Activated CD4-positive, alpha-beta T cell treated with anti-CD3 and anti-CD28 coated beads, Interleukin-2, amount 10 ng/mL, durations not matched to agents 7 days and 5 days (primary cell): ENCODE results near the gene BTN1A1. TPM values are rescaled to one million over a fixed set of nuclear protein-coding genes. Genes with fewer than 3 reads are reported as not detected.
A peak's percentile ranks its signal among the peaks of the same experiment; 100 is the strongest.

Source experiments
- CTCF ChIA-PET: fragments of 350-600 bp; sonication (Branson Sonifier 250); formaldehyde crosslinking; loops from one replicate; lab custom pipeline; 2021; ENCODE audit warnings: antibody characterized with exemption; lab: Charles Lee
- POLR2A ChIA-PET: fragments of 350-600 bp; sonication (Branson Sonifier 250); formaldehyde crosslinking; loops from one replicate; lab custom pipeline; 2021; ENCODE audit warnings: antibody characterized with exemption; lab: Charles Lee
- DNase-seq: peaks from one replicate; pipeline ENCODE4 v3.0.0-alpha.2; 2020
- H3K27ac Mint-ChIP-seq: one replicate; pipeline ENCODE4 v1.8.0; 2021; ENCODE audit warnings: mild to moderate bottlenecking, moderate library complexity, mixed read lengths
- H3K27me3 Mint-ChIP-seq: one replicate; pipeline ENCODE4 v1.8.0; 2021; ENCODE audit warnings: mixed read lengths
- H3K36me3 Mint-ChIP-seq: one replicate; pipeline ENCODE4 v1.8.0; 2021; ENCODE audit warnings: low read depth, mixed read lengths
- H3K4me1 Mint-ChIP-seq: one replicate; pipeline ENCODE4 v1.8.0; 2021; ENCODE audit warnings: mixed read lengths
- H3K4me3 Mint-ChIP-seq: one replicate; pipeline ENCODE4 v1.8.0; 2021; ENCODE audit warnings: mild to moderate bottlenecking, moderate library complexity, mixed read lengths
- H3K9me3 Mint-ChIP-seq: one replicate; pipeline ENCODE4 v1.8.0; 2021; ENCODE audit warnings: mixed read lengths
- total RNA-seq, 2 experiments: library from RNA; stranded (reverse); gene quantifications; one replicate each; pipeline ENCODE4 v1.2.3, GENCODE V29; 2021

The BTN1A1 gene
- total RNA-seq, 2 experiments from 2014 or later: not detected

GRCh38 chr6:26550250-26550993 lies 50.3 kb downstream of the BTN1A1 start:
- Mint-ChIP-seq H3K4me1 (peaks cover 17% of the 10 kb centered on the region), H3K27ac (peak overlapping the region; percentile 83), H3K9me3 (no peaks in the 10 kb centered on the region), H3K36me3 (peaks cover 15% of the 10 kb centered on the region), H3K27me3 (no peaks in the 10 kb centered on the region), H3K4me3 (peak overlapping the region; percentile 82)
- CTCF ChIA-PET: interaction anchor here (0.6 to 2.8 kb wide), 6 partner anchors 13 to 259 kb away, joined by 3 to 9 read pairs (median 6); partner anchors contain the start of gene HMGN4
- DNase-seq: peak; percentile 43
- POLR2A ChIA-PET: no interaction called here

- Mint-ChIP-seq H3K27ac (no peak overlapping the region), H3K4me3 (no peak overlapping the region), H3K36me3 (no peaks in the 10 kb centered on the region), H3K27me3 (peaks cover 3% of the 10 kb centered on the region), H3K4me1 (peaks cover 24% of the 10 kb centered on the region), H3K9me3 (no peaks in the 10 kb centered on the region)
- POLR2A ChIA-PET: interaction anchor here (1.5 kb wide), 1 partner anchor 17 kb away, joined by 7 read pairs; no protein-coding TSS in a partner anchor
- DNase-seq: no peak
- CTCF ChIA-PET: interaction anchor here (0.9 to 2.8 kb wide), 10 partner anchors 10 to 243 kb away, joined by 3 to 10 read pairs (median 5); partner anchors contain the start of gene HMGN4
Observed at GRCh38 chr6:26552205-26552604, 52.1 kb downstream of the BTN1A1 start.

- Mint-ChIP-seq H3K36me3 (no peaks in the 10 kb centered on the region), H3K4me1 (peaks cover 24% of the 10 kb centered on the region), H3K27me3 (peaks cover 3% of the 10 kb centered on the region), H3K4me3 (no peak overlapping the region), H3K9me3 (no peaks in the 10 kb centered on the region), H3K27ac (no peak overlapping the region)
- ChIA-PET CTCF (interaction anchor here (0.9 to 2.8 kb wide), 15 partner anchors 11 to 243 kb away, joined by 3 to 16 read pairs (median 5); partner anchors contain the start of gene HMGN4), POLR2A (interaction anchor here (1.5 kb wide), 1 partner anchor 16 kb away, joined by 7 read pairs; no protein-coding TSS in a partner anchor)
- no peak for DNase-seq
Observed at GRCh38 chr6:26552640-26553188, 52.6 kb downstream of the BTN1A1 start.

- no peaks in the 10 kb centered on the region for H3K9me3 Mint-ChIP-seq
- H3K4me1 Mint-ChIP-seq: peaks cover 23% of the 10 kb centered on the region
- no peak overlapping the region for H3K4me3 Mint-ChIP-seq
- H3K27me3 Mint-ChIP-seq: peaks cover 3% of the 10 kb centered on the region
- ChIA-PET POLR2A (interaction anchor here (1.4 to 1.5 kb wide), 2 partner anchors 16 to 223 kb away, joined by 4 to 7 read pairs; no protein-coding TSS in a partner anchor), CTCF (interaction anchor here (1.0 to 2.4 kb wide), 17 partner anchors 8 to 244 kb away, joined by 3 to 16 read pairs (median 5); partner anchors contain the start of gene HMGN4)
- no peaks in the 10 kb centered on the region for H3K36me3 Mint-ChIP-seq
- peak; percentile 77 for DNase-seq
- no peak overlapping the region for H3K27ac Mint-ChIP-seq
Observed at GRCh38 chr6:26553264-26553634, 53.1 kb downstream of the BTN1A1 start.

- no peaks in the 10 kb centered on the region for H3K36me3 Mint-ChIP-seq
- H3K27me3 Mint-ChIP-seq: peaks cover 3% of the 10 kb centered on the region
- H3K27ac Mint-ChIP-seq: no peak overlapping the region
- H3K4me3 Mint-ChIP-seq: no peak overlapping the region
- H3K4me1 Mint-ChIP-seq: peaks cover 22% of the 10 kb centered on the region
- no peaks in the 10 kb centered on the region for H3K9me3 Mint-ChIP-seq
- peak; percentile 78 for DNase-seq
- POLR2A ChIA-PET: interaction anchor here (1.4 to 1.5 kb wide), 2 partner anchors 15 to 223 kb away, joined by 4 to 7 read pairs; no protein-coding TSS in a partner anchor
- CTCF ChIA-PET: interaction anchor here (1.0 to 2.4 kb wide), 16 partner anchors 9 to 245 kb away, joined by 3 to 16 read pairs (median 5); partner anchors contain the start of gene HMGN4
Observed at GRCh38 chr6:26553635-26554446, 53.7 kb downstream of the BTN1A1 start.

GRCh38 chr6:26554447-26554696 lies 54.3 kb downstream of the BTN1A1 start:
- no peak overlapping the region for H3K27ac Mint-ChIP-seq
- POLR2A ChIA-PET: interaction anchor here (1.4 kb wide), 1 partner anchor 224 kb away, joined by 4 read pairs; no protein-coding TSS in a partner anchor
- CTCF ChIA-PET: interaction anchor here (1.2 to 2.4 kb wide), 10 partner anchors 9 to 232 kb away, joined by 3 to 16 read pairs (median 5); partner anchors contain the start of gene HMGN4

GRCh38 chr6:26554697-26555504 lies 54.8 kb downstream of the BTN1A1 start:
- DNase-seq: peak; percentile 63
- H3K27me3 Mint-ChIP-seq: peaks cover 3% of the 10 kb centered on the region
- H3K4me3 Mint-ChIP-seq: peak overlapping the region; percentile 54
- H3K9me3 Mint-ChIP-seq: no peaks in the 10 kb centered on the region
- peaks cover 18% of the 10 kb centered on the region for H3K4me1 Mint-ChIP-seq
- ChIA-PET POLR2A (interaction anchor here (0.6 kb wide), 1 partner anchor 1317 kb away, joined by 4 read pairs; a partner anchor contains a TSS), CTCF (interaction anchor here (1.2 to 2.4 kb wide), 5 partner anchors 10 to 213 kb away, joined by 4 to 16 read pairs (median 6); partner anchors contain the start of gene HMGN4)
- no peaks in the 10 kb centered on the region for H3K36me3 Mint-ChIP-seq
- peak overlapping the region; percentile 75 for H3K27ac Mint-ChIP-seq

More at GRCh38 chr6:26554447-26554696, 54.3 kb downstream of the BTN1A1 start:
- DNase-seq: no peak
- Mint-ChIP-seq H3K4me3 (no peak overlapping the region), H3K4me1 (peaks cover 22% of the 10 kb centered on the region), H3K9me3 (no peaks in the 10 kb centered on the region), H3K27me3 (peaks cover 3% of the 10 kb centered on the region), H3K36me3 (no peaks in the 10 kb centered on the region)

- H3K9me3 Mint-ChIP-seq: no peaks in the 10 kb centered on the region
- no peaks in the 10 kb centered on the region for H3K36me3 Mint-ChIP-seq
- DNase-seq: no peak
- peak overlapping the region; percentile 75 for H3K27ac Mint-ChIP-seq
- peak overlapping the region; percentile 54 for H3K4me3 Mint-ChIP-seq
- H3K27me3 Mint-ChIP-seq: peaks cover 3% of the 10 kb centered on the region
- CTCF ChIA-PET: interaction anchor here (0.7 to 1.4 kb wide), 5 partner anchors 10 to 38 kb away, joined by 3 to 5 read pairs (median 4); partner anchors contain the start of gene HMGN4
- POLR2A ChIA-PET: interaction anchor here (0.6 kb wide), 1 partner anchor 1316 kb away, joined by 4 read pairs; a partner anchor contains a TSS
- peaks cover 12% of the 10 kb centered on the region for H3K4me1 Mint-ChIP-seq
Observed at GRCh38 chr6:26555505-26556262, 55.6 kb downstream of the BTN1A1 start.

GRCh38 chr6:26556263-26557070 lies 56.4 kb downstream of the BTN1A1 start:
- POLR2A ChIA-PET: no interaction called here
- no peaks in the 10 kb centered on the region for H3K36me3 Mint-ChIP-seq
- H3K27ac Mint-ChIP-seq: no peak overlapping the region
- H3K4me1 Mint-ChIP-seq: peaks cover 9% of the 10 kb centered on the region
- CTCF ChIA-PET: interaction anchor here (0.7 to 1.4 kb wide), 5 partner anchors 9 to 215 kb away, joined by 3 to 5 read pairs (median 4); partner anchors contain the start of gene HMGN4
- H3K9me3 Mint-ChIP-seq: no peaks in the 10 kb centered on the region
- H3K27me3 Mint-ChIP-seq: peaks cover 7% of the 10 kb centered on the region
- no peak for DNase-seq
- no peak overlapping the region for H3K4me3 Mint-ChIP-seq
